Measurements from ENCODE around the gene RBPMS2.

DNA sequence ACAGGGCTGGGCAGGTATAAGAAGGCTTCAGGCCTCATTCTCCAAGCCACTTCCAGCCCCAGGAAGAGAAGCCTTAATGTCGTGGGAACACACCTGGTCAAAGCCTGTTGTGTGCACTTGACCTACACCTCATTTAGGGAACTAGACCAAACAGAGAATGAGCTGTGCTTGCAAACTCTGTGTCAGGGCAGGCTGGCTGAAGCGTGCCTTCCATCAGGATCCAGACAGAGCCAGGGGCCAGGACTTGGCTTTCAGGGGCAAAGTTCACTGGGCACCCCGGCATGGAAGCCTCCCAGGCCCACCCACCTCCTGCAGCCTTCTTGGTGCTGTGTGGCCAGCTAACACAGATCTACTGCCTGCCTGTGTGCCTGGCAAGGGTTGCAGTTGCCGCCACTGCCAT, 11.5 kb downstream of the RBPMS2 start:
- TF ChIP-seq, protein P1, sequence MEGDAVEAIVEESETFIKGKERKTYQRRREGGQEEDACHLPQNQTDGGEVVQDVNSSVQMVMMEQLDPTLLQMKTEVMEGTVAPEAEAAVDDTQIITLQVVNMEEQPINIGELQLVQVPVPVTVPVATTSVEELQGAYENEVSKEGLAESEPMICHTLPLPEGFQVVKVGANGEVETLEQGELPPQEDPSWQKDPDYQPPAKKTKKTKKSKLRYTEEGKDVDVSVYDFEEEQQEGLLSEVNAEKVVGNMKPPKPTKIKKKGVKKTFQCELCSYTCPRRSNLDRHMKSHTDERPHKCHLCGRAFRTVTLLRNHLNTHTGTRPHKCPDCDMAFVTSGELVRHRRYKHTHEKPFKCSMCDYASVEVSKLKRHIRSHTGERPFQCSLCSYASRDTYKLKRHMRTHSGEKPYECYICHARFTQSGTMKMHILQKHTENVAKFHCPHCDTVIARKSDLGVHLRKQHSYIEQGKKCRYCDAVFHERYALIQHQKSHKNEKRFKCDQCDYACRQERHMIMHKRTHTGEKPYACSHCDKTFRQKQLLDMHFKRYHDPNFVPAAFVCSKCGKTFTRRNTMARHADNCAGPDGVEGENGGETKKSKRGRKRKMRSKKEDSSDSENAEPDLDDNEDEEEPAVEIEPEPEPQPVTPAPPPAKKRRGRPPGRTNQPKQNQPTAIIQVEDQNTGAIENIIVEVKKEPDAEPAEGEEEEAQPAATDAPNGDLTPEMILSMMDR (IDR thresholded peaks at IDR 0.05), result no peak
- no peak for TF ChIP-seq EZH2 (IDR thresholded peaks at IDR 0.05; ENCODE audit: borderline replicate concordance, insufficient read depth, low read depth, low read length, poor library complexity, severe bottlenecking)

All from B cell (primary cell).